WTC11 (cell line): ENCODE data around the gene PITPNM2.

Source experiments
- CREB1 ChIP-seq: sonication (generic); formaldehyde crosslinking; IDR thresholded peaks from 2 replicates; pipeline ENCODE4 v1.8.0; 2023; ENCODE audit warnings: mild to moderate bottlenecking, missing genetic modification reagents
- CTCF ChIP-seq: fragments of 200-600 bp; IDR thresholded peaks from 2 replicates; pipeline ENCODE4 v1.8.0; 2022; ENCODE audit warnings: antibody characterized with exemption
- JAZF1 ChIP-seq: fragments of 250-450 bp; sonication (Bioruptor Pico); IDR thresholded peaks from 2 replicates; pipeline ENCODE4 v1.9.0; 2021; ENCODE audit warnings: moderate library complexity, mild to moderate bottlenecking, inconsistent platforms
- NR1H2 ChIP-seq: sonication (generic); formaldehyde crosslinking; IDR thresholded peaks from 2 replicates; pipeline ENCODE4 v1.9.0; 2021; ENCODE audit warnings: mild to moderate bottlenecking, moderate library complexity, missing genetic modification reagents
- USF2 ChIP-seq: sonication (generic); formaldehyde crosslinking; IDR thresholded peaks from 2 replicates; pipeline ENCODE4 v1.8.1; 2023; ENCODE audit warnings: mild to moderate bottlenecking, missing genetic modification reagents, moderate library complexity

- TF ChIP-seq NR1H2 (no peak), USF2 (CRISPR knock-in tag) (no peak), CTCF (no peak), CREB1 (no peak), JAZF1 (CRISPR knock-in tag) (no peak)
Measured at GRCh38 chr12:123131291-123131832, 19.5 kb downstream of the PITPNM2 start.
